ENCODE data around the gene WIPF3. TPM values are rescaled to one million over a fixed set of nuclear protein-coding genes. Genes with fewer than 3 reads are reported as not detected.
A peak's percentile ranks its signal among the peaks of the same experiment; 100 is the strongest.

The WIPF3 gene
- total RNA-seq, 1 donor from 2014 or later, result not detected

DNA sequence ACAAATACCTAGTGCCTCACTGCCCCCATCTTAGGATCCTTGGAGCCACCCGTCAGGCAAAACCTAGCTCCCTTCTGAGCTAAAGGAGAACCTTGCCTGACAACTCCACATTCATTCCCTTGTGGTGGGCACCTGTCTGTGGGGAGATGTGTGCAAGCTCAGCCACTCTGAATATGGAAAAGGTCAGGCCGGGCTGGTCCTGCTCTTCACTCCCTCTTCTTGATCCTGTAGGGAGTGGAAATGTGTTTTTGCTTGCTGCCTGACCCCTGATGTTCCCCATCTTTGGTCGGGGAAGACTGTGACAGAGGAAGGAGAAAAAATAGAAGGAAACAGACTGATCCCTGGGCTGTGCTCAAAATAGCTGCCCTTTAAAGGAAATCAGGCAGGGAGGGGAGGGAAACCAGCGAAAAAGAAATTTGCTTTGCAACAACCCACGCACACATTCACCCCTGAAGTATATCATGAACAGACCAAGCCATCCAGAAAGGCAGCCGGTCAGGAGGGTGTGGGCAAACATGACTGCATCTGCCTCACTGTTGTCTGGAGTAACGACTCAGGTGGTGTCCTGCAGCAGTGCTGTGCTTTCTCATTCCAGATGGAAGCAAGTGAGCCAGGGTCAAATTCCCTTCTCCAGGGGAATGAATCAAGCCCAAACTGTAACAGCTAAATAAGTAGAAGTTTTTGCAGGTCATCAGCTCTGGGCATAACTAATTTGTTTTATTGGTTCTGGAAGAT is 109.3 kb downstream of the WIPF3 start:
- no peak for DNase-seq (ENCODE audit: low read depth in 2 of 2)

GRCh38 chr7:29917641-29918040 is 111.3 kb downstream of the WIPF3 start:
- no peak for DNase-seq (ENCODE audit: low read depth in 2 of 2)

GRCh38 chr7:29918850-29919249 is 112.5 kb downstream of the WIPF3 start:
- DNase-seq (ENCODE audit: low read depth in 2 of 2), result no peak

DNA sequence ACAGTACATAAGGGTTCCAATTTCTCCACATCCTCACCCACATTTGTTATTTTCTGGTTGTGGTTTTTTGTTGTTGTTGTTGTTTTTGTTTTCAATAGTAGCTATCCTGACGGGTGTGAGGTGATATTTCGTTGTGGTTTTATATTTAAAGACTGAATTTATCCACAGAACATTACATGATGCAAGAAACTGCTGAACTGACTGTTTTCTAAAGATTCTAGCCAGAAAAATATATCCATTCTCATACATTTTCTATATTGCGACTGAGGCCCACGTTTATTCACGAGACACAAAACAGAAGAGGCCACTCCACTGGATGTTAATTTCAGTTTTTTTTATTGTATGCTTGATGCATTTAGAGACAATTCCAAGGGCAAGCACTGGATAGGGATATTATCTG is 113.5 kb downstream of the WIPF3 start:
- DNase-seq (ENCODE audit: low read depth in 2 of 2), result no peak

GRCh38 chr7:29920491-29920890 is 114.2 kb downstream of the WIPF3 start:
- DNase-seq (ENCODE audit: low read depth in 2 of 2), result no peak

DNA sequence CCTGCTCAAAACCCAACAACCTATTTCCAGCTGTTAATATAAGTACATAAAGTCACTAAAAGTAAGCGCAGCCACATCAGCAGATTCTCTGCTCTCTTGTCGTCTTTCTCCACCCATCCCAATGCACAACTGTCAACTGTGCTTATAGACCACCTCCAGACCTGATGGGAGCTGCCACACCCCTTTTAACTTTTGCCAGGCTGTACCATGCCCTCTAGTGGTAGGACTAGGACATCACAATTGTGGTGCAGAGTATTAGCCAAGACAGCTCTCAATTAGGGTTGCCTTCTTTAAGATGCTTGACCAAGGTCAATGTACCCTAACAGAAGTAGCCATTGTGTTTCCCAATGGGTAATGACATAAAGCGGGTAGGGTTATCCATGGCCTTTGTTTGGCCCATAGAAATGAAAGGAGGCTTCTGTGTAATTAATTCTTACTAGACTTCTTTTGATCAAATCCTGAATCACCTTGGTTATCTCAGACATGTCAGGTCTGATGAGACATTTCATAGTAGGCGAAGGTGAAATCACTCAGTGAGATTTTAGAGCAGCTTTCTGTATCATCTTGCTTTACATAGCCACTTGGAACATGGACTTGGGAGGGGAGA is 115.2 kb downstream of the WIPF3 start:
- DNase-seq (ENCODE audit: low read depth in 2 of 2), result peak; percentile 70 to 73

- DNase-seq (ENCODE audit: low read depth in 2 of 2), result no peak
Observed at GRCh38 chr7:29922921-29923700, 116.8 kb downstream of the WIPF3 start.

DNA sequence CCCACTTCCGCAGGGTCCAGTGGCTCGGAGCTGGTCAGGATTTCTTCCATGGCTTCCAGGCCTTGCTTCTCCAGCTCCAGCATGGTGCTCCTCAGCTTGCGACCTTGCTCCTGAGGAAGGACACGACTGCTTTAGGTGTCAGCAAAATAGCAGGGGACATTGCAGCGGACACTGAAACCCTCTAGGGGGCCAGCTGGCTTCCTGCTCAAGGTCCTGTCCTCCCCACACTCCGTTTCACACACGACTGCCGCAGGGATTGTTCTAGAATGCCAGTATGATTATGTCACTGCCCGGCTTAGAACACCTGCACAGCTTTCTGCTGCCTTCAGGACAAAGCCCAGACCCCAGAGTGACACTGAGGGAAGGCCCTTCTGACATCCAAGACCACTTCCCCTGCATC is 117.7 kb downstream of the WIPF3 start:
- DNase-seq (ENCODE audit: low read depth in 2 of 2), result no peak

- no peak for DNase-seq (ENCODE audit: low read depth in 2 of 2)
Observed at GRCh38 chr7:29924684-29925083, 118.4 kb downstream of the WIPF3 start.

- DNase-seq (ENCODE audit: low read depth in 2 of 2), result no peak
Observed at GRCh38 chr7:29926216-29926615, 119.9 kb downstream of the WIPF3 start.

GRCh38 chr7:29926741-29927140 is 120.4 kb downstream of the WIPF3 start:
- no peak for DNase-seq (ENCODE audit: low read depth in 2 of 2)

- DNase-seq (ENCODE audit: low read depth in 2 of 2), result no peak
Observed at GRCh38 chr7:29929018-29929807, 122.9 kb downstream of the WIPF3 start.

- no peak for DNase-seq (ENCODE audit: low read depth in 2 of 2)
Observed at GRCh38 chr7:29935111-29935510, 128.8 kb downstream of the WIPF3 start.

GRCh38 chr7:29937132-29937531 is 130.8 kb downstream of the WIPF3 start:
- no peak for DNase-seq (ENCODE audit: low read depth in 2 of 2)

DNA sequence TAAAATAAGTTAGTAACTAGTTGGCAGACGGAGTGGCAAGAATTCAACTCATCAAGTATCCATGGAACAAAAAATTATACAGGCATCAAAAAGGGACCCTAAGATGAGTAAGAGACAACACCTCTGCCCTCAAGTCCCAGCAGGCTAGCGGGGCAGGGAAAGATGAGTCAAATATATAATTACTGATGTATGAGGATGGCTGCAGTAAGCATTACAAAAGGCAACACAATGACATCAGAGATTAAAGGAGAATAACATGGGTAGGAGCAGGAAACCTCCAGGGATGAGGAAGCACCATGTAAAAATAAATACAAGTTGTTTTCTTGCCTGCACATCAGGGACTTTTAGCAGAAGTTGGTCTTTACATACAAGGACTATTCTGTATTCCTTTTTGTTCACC is 133.9 kb downstream of the WIPF3 start:
- no peak for DNase-seq (ENCODE audit: low read depth in 2 of 2)

DNA sequence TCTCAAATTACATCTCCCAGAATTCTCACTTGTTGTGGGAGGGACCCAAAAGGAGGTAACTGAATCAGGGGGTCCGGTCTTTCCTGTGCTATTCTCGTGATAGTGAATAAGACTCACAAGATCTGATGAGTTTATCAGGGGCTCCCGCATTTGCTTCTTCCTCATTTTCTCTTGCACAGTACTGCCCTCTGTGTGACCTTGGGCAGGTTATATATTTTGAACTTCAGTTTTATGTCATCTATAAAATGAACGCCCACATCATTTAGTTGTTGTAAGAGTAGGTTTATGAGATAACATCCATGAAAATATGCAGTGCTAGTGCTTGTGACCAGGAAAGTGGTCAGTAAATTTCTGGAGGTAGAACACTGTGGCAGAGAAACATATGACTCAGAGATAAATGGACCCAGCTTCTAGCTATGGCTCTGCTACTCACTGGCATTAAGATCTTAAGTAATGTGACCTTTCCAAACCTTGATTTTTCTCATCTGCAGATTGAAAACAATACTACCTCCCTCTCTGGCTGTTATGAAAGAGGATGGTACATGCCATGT is 139.0 kb downstream of the WIPF3 start:
- DNase-seq (ENCODE audit: low read depth in 2 of 2), result no peak

DNA sequence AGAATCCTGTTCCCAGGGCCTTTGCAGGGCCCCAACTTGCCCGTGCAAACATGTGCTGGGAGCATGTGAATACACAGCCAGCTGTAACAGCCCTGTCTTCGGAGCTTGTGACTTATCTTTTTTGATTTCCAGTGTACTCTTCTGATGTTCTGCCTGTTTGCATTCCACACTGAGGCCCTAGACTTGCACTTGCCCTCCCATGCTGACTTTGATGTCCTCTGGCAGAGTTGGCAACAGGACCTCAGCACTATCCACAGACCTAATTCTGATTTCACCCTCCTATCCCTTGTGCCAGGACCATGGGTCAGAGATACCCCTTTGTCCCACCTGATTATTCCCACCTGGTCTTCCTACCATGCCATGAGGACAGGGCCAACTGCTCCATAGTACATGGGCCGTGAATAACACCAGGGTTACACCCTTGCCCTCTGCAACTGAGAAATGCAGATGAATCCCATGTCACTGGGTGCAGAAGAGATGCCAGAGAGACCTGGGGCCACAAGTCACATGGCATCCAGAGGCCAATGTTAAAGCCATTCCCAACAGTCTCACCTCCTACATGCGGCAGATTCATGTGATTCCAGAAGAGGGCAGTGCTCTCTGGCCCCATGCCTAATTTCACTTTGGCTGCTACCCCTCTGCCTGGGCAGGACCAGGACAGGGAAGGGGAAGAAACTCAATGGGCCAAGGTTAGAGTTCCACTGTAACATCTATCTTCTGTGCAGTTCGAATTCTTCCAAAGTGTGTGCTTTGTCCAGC is 140.3 kb downstream of the WIPF3 start:
- DNase-seq (ENCODE audit: low read depth in 2 of 2), result peak; percentile 47 to 72

GRCh38 chr7:29948587-29948986 is 142.3 kb downstream of the WIPF3 start:
- no peak for DNase-seq (ENCODE audit: low read depth in 2 of 2)

DNA sequence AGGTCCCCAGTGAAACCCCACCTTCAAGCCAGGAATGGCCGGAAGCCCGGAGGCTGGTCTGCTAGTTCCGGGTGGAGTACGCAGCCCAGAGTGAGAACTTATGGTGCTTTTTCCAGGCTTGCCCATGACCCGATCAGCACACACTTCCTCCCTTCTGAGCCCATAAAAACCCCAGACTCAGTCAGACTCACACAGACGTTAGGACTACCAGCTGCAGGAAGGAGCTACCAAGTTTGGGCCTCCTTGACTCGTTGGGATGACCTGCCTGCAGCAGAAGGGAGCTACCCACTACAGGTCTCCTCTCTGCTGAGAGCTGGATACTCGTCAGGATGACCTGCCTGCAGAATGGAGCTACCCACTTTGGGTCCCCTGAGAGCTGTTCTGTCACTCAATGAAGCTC is 144.2 kb downstream of the WIPF3 start:
- DNase-seq (ENCODE audit: low read depth in 2 of 2), result no peak

GRCh38 chr7:29951206-29951605 is 144.9 kb downstream of the WIPF3 start:
- DNase-seq (ENCODE audit: low read depth in 2 of 2), result no peak

Data from lung microvascular endothelial cell (primary cell).